Astrocyte (in vitro differentiated cells and primary cell): ENCODE measurements around the gene MRPS11. TPM values are rescaled to one million over a fixed set of nuclear protein-coding genes. Genes with fewer than 3 reads are reported as not detected.

Source experiments
- DNase-seq: peaks from one replicate; pipeline ENCODE4 v3.0.0-alpha.2; 2010; ENCODE audit warnings: low read depth
- FAIRE-seq: peaks from 2 replicates; lab custom pipeline; 2011; peaks lifted over from hg19 to GRCh38; lab: Jason Lieb, UNC
- H2AFZ ChIP-seq: 2 replicates; pipeline ENCODE4 v1.6.0; 2012; ENCODE audit warnings: low read depth, low read length, inconsistent platforms
- H3K27ac ChIP-seq: 2 replicates; pipeline ENCODE4 v1.5.1; 2011; ENCODE audit warnings: low read depth, low read length, inconsistent platforms
- H3K27me3 ChIP-seq: 2 replicates; pipeline ENCODE4 v1.6.0; 2011; ENCODE audit warnings: low read length, inconsistent platforms; ENCODE audit not compliant: insufficient read depth
- H3K36me3 ChIP-seq: 2 replicates; pipeline ENCODE4 v1.5.1; 2011; ENCODE audit warnings: low read length, inconsistent platforms; ENCODE audit not compliant: insufficient read depth
- H3K4me1 ChIP-seq: 2 replicates; pipeline ENCODE4 v1.5.1; 2011; ENCODE audit warnings: low read length, inconsistent platforms; ENCODE audit not compliant: insufficient read depth
- H3K4me2 ChIP-seq: 2 replicates; pipeline ENCODE4 v1.6.0; 2012; ENCODE audit warnings: low read length, inconsistent platforms
- H3K4me3 ChIP-seq: 2 replicates; pipeline ENCODE4 v1.5.1; 2011; ENCODE audit warnings: low read depth, mild to moderate bottlenecking, low read length, inconsistent platforms; ENCODE audit not compliant: insufficient read depth
- H3K79me2 ChIP-seq: 2 replicates; pipeline ENCODE4 v1.6.0; 2012; ENCODE audit warnings: mild to moderate bottlenecking, low read length, inconsistent platforms; ENCODE audit not compliant: insufficient read depth
- H3K9ac ChIP-seq: 2 replicates; pipeline ENCODE4 v1.6.0; 2012; ENCODE audit warnings: mild to moderate bottlenecking, low read length, inconsistent platforms
- H3K9me3 ChIP-seq: 2 replicates; pipeline ENCODE4 v1.5.1; 2012; ENCODE audit warnings: low read depth, mild to moderate bottlenecking, low read length, inconsistent platforms; ENCODE audit not compliant: insufficient read depth
- H4K20me1 ChIP-seq: 2 replicates; pipeline ENCODE4 v1.6.0; 2012; ENCODE audit warnings: low read length, inconsistent platforms; ENCODE audit not compliant: insufficient read depth
- H3K27ac Mint-ChIP-seq: one replicate; pipeline ENCODE4 v1.8.0; 2021; ENCODE audit warnings: mild to moderate bottlenecking, mixed read lengths; ENCODE audit not compliant: unreplicated experiment
- H3K27me3 Mint-ChIP-seq: one replicate; pipeline ENCODE4 v1.8.0; 2021; ENCODE audit warnings: low read depth, mixed read lengths; ENCODE audit not compliant: unreplicated experiment
- H3K36me3 Mint-ChIP-seq: one replicate; pipeline ENCODE4 v1.8.0; 2021; ENCODE audit warnings: low read depth, mixed read lengths; ENCODE audit not compliant: unreplicated experiment
- H3K4me1 Mint-ChIP-seq: one replicate; pipeline ENCODE4 v1.8.0; 2021; ENCODE audit warnings: low read depth, mixed read lengths; ENCODE audit not compliant: unreplicated experiment
- H3K4me3 Mint-ChIP-seq: one replicate; pipeline ENCODE4 v1.8.0; 2021; ENCODE audit warnings: mild to moderate bottlenecking, moderate library complexity, mixed read lengths; ENCODE audit not compliant: unreplicated experiment
- H3K9me3 Mint-ChIP-seq: one replicate; pipeline ENCODE4 v1.8.0; 2021; ENCODE audit warnings: mild to moderate bottlenecking, mixed read lengths; ENCODE audit not compliant: unreplicated experiment
- CTCF ChIP-seq: IDR thresholded peaks from 2 replicates; pipeline ENCODE4 v1.5.1; 2011; ENCODE audit warnings: low read depth, mild to moderate bottlenecking, inconsistent platforms, low read length, moderate library complexity; ENCODE audit not compliant: insufficient read depth
- EZH2 ChIP-seq: IDR thresholded peaks from 2 replicates; pipeline ENCODE4 v1.6.1; 2012; ENCODE audit warnings: mild to moderate bottlenecking, low read length, inconsistent platforms; ENCODE audit not compliant: insufficient read depth
- total RNA-seq: library from RNA; stranded (reverse); gene quantifications from 2 replicates; pipeline ENCODE4 v1.2.1, GENCODE V29; 2021

The MRPS11 gene
- total RNA-seq, 1 donor from 2014 or later, result 50.7 TPM

- Mint-ChIP-seq H3K36me3 (peaks cover 2% of the 10 kb centered on the region), H3K27ac (no peak overlapping the region), H3K4me1 (peaks cover 11% of the 10 kb centered on the region), H3K9me3 (no peaks in the 10 kb centered on the region), H3K27me3 (peaks cover 6% of the 10 kb centered on the region), H3K4me3 (no peak overlapping the region)
- TF ChIP-seq CTCF (peak; percentile 77), EZH2 (no peak)
- no peaks in the 10 kb centered on the region for H3K27me3 ChIP-seq
- no peaks in the 10 kb centered on the region for H4K20me1 ChIP-seq
- H3K36me3 ChIP-seq, result peaks cover 8% of the 10 kb centered on the region
- no peak overlapping the region for H3K9ac ChIP-seq
- no peak overlapping the region for H3K4me3 ChIP-seq
- no peaks in the 10 kb centered on the region for H3K9me3 ChIP-seq
- H2AFZ ChIP-seq, result no peak overlapping the region
- H3K4me1 ChIP-seq, result peaks cover 10% of the 10 kb centered on the region
- no peaks in the 10 kb centered on the region for H3K79me2 ChIP-seq
- FAIRE-seq (no peak), DNase-seq (peak; percentile 58)
- peak overlapping the region; percentile 55 for H3K4me2 ChIP-seq
- no peak overlapping the region for H3K27ac ChIP-seq
These were observed 12.4 kb upstream of the MRPS11 start for GRCh38 chr15:88454867-88455810.

- Mint-ChIP-seq H3K9me3 (no peaks in the 10 kb centered on the region), H3K4me1 (peaks cover 11% of the 10 kb centered on the region), H3K27me3 (no peaks in the 10 kb centered on the region), H3K36me3 (peaks cover 2% of the 10 kb centered on the region), H3K27ac (no peak overlapping the region), H3K4me3 (no peak overlapping the region)
- H3K4me2 ChIP-seq, result no peak overlapping the region
- TF ChIP-seq CTCF (no peak), EZH2 (no peak)
- no peaks in the 10 kb centered on the region for H3K27me3 ChIP-seq
- peaks cover 15% of the 10 kb centered on the region for H3K36me3 ChIP-seq
- H4K20me1 ChIP-seq, result no peaks in the 10 kb centered on the region
- H3K9ac ChIP-seq, result no peak overlapping the region
- H3K9me3 ChIP-seq, result no peaks in the 10 kb centered on the region
- no peak overlapping the region for H3K27ac ChIP-seq
- peaks cover 10% of the 10 kb centered on the region for H3K4me1 ChIP-seq
- no peak for DNase-seq
- no peak overlapping the region for H3K4me3 ChIP-seq
- H3K79me2 ChIP-seq, result no peaks in the 10 kb centered on the region
- no peak overlapping the region for H2AFZ ChIP-seq
- FAIRE-seq, result no peak
These were observed 10.8 kb upstream of the MRPS11 start for GRCh38 chr15:88456733-88457132.
